GM19035 (cell line): ENCODE data around the gene DNASE1L1.

Source experiments
- ATAC-seq: cut with Tn5 transposase; IDR thresholded peaks from one replicate; pipeline ENCODE4 v1.9.1; 2021; ENCODE audit not compliant: unreplicated experiment

The DNASE1L1 gene

GRCh38 chrX:154436983-154437752 lies 28.1 kb upstream of the DNASE1L1 start, which contains the start of gene GDI1:
Gene GDI1, plus strand, starts transcription at chrX:154437154. Its CDS starts 101 bp downstream, at chrX:154437255.
- ATAC-seq: no peak

GRCh38 chrX:154436374-154436982 lies 27.4 kb upstream of the DNASE1L1 start:
- no peak for ATAC-seq

GRCh38 chrX:154435171-154435733 lies 26.2 kb upstream of the DNASE1L1 start:
- no peak for ATAC-seq

- ATAC-seq: no peak
Measured at GRCh38 chrX:154434394-154435168, 25.5 kb upstream of the DNASE1L1 start.

GRCh38 chrX:154433605-154434004 lies 24.6 kb upstream of the DNASE1L1 start:
- ATAC-seq: no peak

- ATAC-seq: no peak
Measured at GRCh38 chrX:154432210-154432609, 23.2 kb upstream of the DNASE1L1 start.

GRCh38 chrX:154431341-154431740 lies 22.3 kb upstream of the DNASE1L1 start:
- no peak for ATAC-seq

- no peak for ATAC-seq
Measured at GRCh38 chrX:154430916-154431315, 21.9 kb upstream of the DNASE1L1 start.

GRCh38 chrX:154430479-154430878 lies 21.4 kb upstream of the DNASE1L1 start:
- no peak for ATAC-seq

GRCh38 chrX:154429711-154430110 lies 20.7 kb upstream of the DNASE1L1 start:
- ATAC-seq: no peak

GRCh38 chrX:154428176-154429171 lies 19.4 kb upstream of the DNASE1L1 start, which contains the start of gene ATP6AP1:
Gene ATP6AP1, plus strand, starts transcription at chrX:154428677. Its CDS starts 16 bp downstream, at chrX:154428693.
- ATAC-seq: peak; percentile 95

- no peak for ATAC-seq
Measured at GRCh38 chrX:154426916-154427770, 18.1 kb upstream of the DNASE1L1 start.

GRCh38 chrX:154420402-154420756 lies 11.3 kb upstream of the DNASE1L1 start:
- ATAC-seq: no peak

GRCh38 chrX:154419688-154420401 lies 10.8 kb upstream of the DNASE1L1 start:
- no peak for ATAC-seq

- ATAC-seq: no peak
Measured at GRCh38 chrX:154419189-154419588, 10.1 kb upstream of the DNASE1L1 start.

GRCh38 chrX:154417157-154417556 lies 8.1 kb upstream of the DNASE1L1 start:
- ATAC-seq: no peak

- no peak for ATAC-seq
Measured at GRCh38 chrX:154413142-154413541, 4.1 kb upstream of the DNASE1L1 start.

- no peak for ATAC-seq
Measured at GRCh38 chrX:154412468-154412867, 3.4 kb upstream of the DNASE1L1 start.

GRCh38 chrX:154411981-154412340 lies 2.9 kb upstream of the DNASE1L1 start:
- ATAC-seq: peak; percentile 51
